Stimulated activated CD4-positive, alpha-beta T cell treated with anti-CD3 and anti-CD28 coated beads, Interleukin-15, amount 100 ng/mL, for 1 hour (primary cell): ENCODE measurements around the gene TRIM44.
"Not testable (repeated sequence)": the region's sequence is repeated elsewhere in the genome, so short reads cannot be mapped to it uniquely, and the experiment has no call there.

Source experiments
- DNase-seq, 2 donors: peaks; one replicate each; pipeline ENCODE4 v3.0.0-alpha.2; 2020; ENCODE audit warnings: low read depth in 1 of 2, low spot score in 1 of 2

The TRIM44 gene

DNA sequence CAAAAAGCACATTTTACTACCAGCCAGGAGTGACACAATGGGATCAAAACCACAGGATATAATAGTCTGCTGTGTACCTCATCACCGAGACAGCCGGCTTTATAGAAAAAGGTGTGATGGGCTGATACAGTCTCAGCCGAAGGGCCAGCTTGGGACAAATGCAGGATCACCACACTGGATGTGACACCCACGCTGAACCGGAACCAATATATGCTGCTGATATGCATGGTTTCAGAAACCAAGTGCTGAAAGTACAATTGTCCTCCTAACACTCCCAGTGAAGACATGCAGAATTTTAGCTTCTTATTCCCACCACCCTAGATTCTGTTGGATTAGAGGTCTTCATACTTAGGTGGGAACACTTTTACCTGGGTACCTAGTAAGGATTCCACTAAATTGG is 184.3 kb downstream of the TRIM44 start:
- no peak for DNase-seq

GRCh38 chr11:35847473-35847872 is 184.9 kb downstream of the TRIM44 start:
- no peak for DNase-seq

GRCh38 chr11:35848616-35849015 is 186.0 kb downstream of the TRIM44 start:
- no peak for DNase-seq

DNA sequence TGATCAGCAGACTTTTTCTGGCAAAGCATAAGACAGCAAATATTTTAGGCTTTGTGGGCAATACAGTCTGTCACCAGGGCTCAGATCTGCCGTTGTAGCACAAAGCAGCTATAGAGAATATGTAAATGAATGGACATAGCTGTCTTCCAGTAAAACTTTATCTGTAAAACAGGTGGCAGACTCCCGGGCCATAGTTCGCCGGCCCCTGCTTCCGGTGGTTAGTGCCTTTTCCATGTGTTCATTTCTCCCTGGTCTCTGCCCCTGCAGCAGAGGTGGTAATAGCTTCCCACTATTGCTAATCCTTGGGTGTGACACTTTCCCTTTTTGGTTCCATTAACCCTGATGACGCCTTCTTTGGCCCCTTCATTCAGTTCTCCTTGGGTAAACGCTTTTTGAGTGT is 187.6 kb downstream of the TRIM44 start:
- no peak for DNase-seq

GRCh38 chr11:35851342-35851741 is 188.8 kb downstream of the TRIM44 start:
- DNase-seq = no peak

- DNase-seq = no peak
Measured at GRCh38 chr11:35852056-35852455, 189.5 kb downstream of the TRIM44 start.

DNA sequence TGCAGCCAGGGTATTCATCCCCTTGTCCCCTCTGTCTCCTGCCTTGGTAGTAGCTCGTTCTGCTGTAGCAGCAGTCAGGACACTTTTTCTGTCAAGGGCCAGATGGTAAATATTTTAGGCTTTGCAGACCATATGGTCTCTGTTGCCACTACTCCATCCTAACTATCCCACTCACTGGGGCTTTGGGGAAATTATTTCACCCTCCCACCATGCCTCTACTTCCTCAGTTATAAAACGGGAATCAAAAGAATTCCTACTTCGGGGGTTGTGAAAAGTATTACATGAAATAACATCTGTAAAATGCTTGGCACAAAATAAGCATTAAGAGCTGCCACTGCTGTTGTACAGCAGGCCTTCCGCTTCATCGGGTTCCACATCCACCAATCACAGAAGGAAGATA is 191.4 kb downstream of the TRIM44 start:
- DNase-seq = no peak

GRCh38 chr11:35855671-35856070 is 193.1 kb downstream of the TRIM44 start:
- DNase-seq = no peak

DNA sequence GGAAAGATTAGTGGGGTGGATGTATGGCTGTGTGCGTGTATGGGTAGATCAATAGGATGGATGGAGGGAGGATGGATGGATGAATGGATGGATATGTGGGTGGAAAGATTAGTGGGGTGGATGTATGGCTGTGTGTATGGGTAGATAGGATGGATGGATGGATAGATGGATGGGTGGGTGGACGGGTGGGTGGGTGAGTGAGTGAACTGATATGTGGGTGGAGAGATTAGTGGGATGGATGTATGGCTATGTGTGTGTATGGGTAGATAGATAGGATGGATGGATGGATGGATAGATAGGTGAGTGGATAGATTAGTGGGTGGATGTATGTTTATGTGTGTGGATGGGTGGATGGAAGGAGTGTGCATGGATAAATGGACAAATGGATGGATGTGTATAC is 193.7 kb downstream of the TRIM44 start:
- DNase-seq = no peak

DNA sequence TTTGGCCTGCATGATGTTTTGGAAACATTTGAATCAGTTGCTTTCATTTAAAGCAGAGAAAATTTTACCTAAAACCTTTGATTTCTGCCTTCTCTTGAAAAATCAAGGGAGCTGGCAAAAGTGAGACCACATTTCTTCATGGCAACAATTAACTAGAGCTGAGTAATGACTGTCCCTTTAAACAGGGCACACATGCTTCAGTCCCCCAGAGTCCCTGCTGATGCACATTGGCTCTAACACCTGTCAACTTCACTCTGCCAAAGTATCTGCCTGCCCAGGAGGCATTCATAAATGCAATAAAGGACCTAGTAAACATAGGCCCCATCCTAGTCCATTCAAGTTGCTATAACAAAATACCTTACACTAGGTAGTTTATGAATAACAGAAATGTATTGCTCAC is 194.2 kb downstream of the TRIM44 start:
- no peak for DNase-seq

DNA sequence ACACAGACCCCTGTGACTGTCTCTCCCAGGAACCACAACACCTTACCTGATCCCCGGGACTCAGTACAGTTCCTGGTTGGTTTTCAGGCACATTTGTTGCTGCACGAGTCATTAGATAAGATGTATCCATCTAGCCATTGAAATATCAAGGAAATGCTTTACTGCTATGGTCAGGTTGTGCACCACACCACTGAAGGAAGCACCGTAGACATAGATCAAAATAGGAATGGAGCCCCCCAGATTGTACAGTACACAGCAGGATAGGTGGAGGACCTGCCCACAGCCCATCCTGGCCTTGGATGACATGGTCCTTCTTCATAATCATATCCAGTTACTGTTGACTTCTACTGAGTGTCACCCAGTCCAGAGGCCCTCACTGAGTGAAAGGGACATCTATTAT is 195.3 kb downstream of the TRIM44 start:
- no peak for DNase-seq

DNA sequence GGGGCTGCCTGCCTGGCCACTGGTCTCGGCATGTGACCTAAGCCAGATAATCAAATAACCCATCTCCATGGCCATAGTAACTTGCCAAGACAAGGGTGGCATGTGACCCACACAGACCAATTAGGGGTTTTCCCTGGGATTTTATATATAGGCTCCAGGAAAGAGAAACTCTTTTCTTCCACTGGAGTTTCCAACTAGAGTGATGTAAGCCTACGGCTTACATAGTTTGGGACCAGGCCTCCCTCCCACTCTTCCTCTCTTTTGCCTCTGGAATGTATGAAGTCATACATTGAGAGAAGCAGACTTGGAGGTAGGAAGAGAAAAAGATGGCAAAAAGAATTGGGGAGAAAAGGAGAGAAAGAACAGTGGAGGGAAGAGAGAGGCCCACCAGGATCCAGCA is 196.7 kb downstream of the TRIM44 start:
- DNase-seq = no peak

DNA sequence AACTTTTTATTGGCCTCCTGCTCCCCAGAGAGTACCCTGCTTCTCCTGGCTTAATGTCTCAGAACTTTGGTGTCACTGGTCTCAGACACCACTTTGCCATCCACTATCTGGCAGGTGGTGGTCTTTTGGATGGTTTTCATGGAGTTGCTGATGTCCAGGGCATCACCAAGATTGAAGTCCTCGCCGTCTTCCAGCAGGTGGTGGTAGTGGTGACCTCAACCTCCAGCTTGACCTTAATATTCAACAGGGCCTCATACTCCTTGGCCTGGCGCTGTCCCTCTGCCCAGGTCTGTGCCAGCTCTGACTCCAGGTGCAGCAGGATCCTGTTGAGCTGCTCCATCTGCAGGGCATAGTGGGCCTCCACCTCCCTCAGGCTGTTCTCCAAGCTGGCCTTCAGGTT is 197.6 kb downstream of the TRIM44 start:
- DNase-seq = not testable (repeated sequence)

GRCh38 chr11:35861191-35861590 is 198.6 kb downstream of the TRIM44 start:
- DNase-seq = no peak

DNA sequence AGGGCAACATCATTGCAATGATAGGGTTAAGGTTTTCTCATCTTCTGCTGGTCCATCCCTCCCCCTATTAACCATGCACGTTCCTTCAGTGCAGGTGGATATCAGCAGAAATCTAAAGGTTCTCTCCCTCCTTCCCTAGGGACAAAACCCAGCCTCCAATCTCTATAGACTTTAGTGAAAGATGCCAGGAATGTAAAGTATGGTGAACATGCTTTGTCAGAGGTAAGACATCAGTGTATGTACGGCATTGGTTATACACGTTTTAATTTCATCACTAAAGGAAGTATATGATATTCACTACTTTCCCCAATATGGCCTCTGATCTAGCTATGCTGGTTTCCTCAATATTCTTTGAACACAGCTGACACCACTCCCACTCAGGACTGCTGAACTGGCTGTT is 200.1 kb downstream of the TRIM44 start:
- DNase-seq = no peak

DNA sequence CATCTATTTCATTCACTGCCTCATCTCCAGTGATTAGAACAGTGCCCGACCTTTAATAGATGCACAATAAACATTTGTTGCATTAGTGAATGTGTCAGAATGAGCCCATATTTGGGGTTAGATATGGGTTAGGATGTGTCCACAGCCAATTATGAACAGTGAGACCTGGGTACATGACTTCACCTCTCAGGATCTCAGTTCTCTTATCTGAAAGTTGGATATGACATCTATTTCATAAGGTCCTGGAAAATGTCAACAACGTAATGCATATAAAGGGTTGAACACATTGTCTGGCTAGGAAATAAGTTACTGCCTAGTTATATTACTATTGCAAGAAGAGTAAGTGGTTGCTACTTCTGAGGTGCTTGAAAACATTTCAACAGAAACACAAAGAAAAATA is 201.6 kb downstream of the TRIM44 start:
- no peak for DNase-seq

GRCh38 chr11:35866601-35867000 is 204.0 kb downstream of the TRIM44 start:
- DNase-seq = no peak
